CD4-positive, alpha-beta T cell treated with Interleukin-4 for 1 hour (primary cell): ENCODE measurements around the gene HM13.
"Not testable (repeated sequence)": the region's sequence is repeated elsewhere in the genome, so short reads cannot be mapped to it uniquely, and the experiment has no call there.

Source experiments
- DNase-seq, 2 donors: peaks; one replicate each; pipeline ENCODE4 v3.0.0-alpha.2; 2020 to 2022

HM13 gene

DNA sequence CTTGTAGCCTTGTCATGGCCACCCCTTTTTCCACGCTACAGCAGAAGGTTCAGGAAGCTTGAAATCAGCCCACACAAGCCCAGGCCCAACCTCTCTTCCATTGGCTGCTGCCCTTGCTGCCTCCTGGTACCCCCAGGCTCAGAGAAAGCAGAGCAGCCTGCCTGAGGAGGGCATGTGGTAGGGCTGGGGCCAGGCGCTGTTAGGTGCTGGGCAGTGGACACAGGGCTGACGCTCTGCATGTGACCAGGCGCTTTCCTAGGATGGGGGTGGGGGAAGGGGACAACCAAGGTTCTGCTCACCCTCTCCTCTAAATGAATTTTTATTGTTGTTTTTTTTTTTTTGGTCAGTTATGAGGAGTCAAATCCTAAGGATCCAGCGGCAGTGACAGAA lies 54.5 kb downstream of the HM13 start:
- DNase-seq = no peak

DNA sequence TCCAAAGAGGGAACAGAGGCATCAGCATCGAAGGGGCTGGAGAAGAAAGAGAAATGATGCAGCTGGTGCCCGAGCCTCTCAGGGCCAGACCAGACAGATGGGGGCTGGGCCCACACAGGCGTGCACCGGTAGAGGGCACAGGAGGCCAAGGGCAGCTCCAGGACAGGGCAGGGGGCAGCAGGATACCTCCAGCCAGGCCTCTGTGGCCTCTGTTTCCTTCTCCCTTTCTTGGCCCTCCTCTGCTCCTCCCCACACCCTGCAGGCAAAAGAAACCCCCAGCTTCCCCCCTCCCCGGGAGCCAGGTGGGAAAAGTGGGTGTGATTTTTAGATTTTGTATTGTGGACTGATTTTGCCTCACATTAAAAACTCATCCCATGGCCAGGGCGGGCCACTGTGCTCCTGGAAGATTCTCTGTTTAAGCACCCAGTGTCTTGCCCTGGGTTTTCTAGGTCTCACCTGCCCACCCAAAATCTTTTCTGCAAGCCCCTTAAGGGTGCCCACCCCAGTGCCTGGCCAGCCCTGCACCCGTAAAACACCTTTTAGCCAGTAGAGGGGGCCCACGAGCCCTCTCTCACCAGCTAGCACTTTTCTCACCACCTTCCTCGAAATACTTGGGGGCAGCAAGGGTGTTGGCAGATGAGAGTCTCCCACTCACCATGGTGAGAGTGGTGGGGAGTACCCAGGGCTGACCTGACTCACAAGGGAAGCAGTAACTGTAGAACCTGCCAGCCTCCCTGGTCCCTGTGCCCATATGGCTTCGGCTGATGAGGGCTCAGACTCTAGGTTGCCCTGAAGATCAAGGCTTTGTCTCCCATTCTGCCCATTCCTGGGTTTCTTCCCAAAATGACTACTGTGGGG lies 55.1 kb downstream of the HM13 start:
- DNase-seq = peak; percentile 66 to 71

DNA sequence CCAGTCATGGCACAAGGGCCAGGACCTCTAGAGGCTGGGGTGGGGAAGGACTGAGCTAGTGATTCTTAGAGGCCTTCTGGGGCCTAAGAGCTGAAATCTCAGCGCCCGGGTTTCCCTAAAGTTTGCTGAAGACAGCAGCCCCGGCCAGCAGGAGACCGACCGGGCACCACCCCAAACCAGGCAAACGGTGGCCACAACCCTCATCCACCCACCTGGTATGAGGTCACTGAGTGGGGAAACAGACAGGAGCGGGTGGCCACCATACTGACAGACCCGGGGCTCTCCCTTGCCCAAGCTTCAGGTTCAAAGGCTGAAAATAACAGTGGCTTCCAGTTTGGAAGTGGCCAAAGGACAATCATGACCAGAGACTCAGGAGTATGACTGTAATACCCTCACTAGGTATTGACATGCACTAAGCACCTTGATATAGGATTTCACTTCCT lies 55.8 kb downstream of the HM13 start:
- no peak for DNase-seq

DNA sequence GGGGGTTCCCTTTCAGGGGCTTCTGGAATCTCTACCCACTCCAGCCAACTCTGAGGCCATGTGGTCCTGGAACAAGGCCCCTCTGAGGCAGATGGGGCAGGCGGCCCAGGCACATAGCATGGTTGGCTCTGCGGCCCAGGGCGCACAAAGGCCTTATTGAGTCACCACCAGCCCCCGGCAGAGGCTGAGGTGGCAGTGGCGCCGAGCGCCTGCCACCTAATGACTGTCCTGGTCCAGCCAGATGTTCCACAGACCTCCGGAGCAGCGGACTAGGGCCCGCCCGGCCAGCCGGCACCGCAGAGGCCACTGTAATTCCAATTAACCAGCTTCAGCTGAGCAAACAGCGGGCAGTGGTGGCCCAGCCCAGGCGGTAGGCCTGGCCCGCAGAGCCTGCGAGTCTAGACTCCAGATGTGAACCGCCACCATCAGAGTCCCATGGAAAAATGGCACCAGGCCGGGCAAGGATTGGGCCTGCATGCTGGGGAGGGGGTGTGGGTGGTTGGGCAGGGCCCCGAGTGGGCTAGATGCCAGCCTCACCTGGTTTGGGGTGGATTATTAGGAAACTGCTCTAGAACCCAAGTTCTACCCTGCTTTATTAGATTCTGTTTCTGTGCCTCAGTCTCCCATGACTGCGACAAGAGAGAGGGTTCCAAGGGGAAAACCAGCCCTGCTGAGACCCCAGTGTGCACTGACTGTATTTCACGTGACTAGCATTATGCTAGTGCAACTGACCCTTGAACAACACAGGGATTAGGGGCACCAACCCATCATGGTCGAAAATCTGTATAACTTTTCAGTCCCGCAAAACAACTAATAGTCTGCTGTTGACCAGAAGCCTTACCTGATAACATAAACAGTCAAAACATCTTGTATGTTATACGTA lies 56.7 kb downstream of the HM13 start:
- no peak for DNase-seq

DNA sequence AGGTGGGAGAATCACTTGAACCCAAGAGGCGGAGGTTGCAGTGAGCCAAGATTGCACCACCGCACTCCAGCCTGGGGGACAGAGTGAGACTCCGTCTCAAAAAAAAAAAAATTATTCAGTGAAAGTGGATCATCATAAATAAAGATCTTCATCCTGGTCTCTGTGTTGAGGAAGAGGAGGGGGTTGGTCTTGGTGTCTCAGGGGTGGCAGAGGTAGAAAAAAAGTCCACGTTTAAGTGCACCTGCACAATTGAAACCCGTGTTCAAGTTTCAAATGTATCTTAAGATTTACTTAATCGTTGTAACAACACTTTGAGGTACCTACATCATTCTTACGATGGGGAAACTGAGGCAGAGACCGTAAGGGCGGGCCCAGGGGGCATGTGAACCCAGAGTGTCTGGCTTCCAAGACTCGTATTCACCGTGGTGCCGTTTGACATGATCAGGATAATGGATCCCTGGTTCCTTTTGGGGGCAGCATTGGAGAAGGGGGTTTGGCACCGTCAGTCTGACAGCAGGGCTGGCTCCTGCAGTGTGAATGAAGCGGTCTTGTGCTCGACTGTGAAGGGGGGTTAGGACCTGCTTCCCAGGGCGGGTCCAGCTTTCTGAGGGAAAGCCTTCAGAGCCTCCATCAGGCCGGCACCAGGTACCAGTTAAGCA lies 57.9 kb downstream of the HM13 start:
- no peak for DNase-seq

DNA sequence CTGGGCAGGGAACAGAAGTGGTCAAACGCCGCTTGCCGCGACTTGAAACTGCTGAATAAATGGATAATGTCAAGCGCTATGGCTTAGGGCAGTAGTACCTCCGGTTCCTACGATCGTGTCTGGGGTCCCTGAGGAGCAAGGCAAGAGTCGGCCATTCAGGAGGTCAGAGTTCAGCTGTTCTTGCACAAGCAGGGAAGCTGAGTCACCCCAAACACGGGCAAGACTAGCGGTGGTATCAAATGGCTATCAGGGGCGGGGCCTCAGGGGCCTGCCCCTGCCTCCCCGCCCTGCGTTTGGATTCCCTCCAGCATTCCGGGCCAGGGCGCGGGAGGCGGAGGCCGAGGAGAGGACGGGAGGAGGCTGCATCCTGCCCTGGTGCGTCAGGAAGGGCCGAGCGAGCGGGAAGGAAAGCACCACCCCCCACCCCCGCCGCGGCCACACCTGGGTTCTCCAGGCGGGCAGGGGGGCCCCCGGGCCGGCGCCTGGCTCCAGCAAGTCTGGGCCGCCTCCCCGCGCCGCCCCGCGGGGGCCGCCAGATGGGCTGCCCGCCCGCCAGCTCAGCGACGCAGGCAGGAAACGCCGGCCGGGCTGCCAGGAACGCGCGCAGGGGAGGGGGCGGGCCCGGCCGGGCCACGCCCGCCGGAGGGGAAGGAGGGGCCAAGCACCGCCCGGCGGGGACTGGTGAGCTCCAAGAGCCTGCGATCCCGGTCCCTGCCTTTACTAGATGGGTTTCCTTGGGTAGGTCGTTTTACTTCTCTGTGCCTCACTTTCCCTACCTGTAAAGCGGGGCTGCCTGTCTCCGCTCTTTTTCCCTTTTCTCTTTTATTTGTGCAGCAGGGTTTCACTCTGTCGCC lies 58.7 kb downstream of the HM13 start:
- peak; percentile 86 to 87 for DNase-seq

DNA sequence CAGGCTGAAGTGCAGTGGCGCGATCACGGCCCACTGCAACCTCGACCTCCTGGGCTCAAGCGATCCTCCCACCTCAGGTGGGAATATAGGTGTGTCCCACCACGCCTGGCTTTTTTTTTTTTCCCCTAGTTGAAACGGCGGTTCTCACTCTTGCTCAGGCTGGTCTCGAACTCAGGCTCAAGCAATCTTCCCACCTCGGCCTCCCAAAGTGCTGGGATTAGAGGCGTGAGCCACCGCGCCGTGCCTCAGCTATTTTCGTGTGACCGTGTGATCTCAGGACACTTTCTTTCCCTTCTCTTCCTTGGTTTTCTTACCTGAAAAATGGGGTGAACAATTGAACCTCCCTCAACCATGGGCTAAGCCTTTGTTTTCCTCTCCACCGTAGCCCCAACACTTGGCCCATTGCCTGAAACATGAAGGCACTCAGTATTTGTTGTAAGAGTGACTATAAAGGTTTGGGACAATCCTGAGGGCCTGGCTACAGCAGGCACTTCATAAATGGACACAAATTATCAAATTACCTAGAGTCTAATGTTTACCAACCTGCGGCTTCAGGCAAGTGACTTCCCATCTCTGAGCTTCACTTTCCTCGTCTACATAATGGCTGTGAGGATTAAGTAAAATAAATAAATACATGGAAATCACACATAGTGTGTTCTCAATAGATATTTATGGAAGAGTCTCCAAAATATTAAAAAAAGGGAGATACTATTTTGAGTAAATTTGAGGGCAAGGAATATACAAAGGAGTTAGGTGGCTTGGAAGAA lies 59.5 kb downstream of the HM13 start:
- DNase-seq = no peak

DNA sequence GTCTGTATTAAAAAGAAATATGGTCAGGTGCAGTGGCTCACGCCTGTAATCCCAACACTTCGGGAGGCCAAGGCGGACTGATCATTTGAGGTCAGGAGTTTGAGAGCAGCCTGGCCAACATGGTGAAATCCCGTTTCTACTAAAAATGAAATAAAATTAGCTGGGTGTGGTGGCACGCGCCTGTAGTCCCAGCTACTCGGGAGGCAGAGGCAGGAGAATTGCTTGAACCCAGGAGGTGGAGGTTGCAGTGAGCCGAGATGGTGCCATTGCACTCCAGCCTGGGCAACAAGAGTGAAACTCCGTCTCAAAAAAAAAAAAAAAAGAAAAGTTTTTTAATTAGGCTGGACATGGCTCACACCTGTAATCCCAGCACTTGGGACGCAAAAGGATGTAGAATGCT lies 60.7 kb downstream of the HM13 start:
- DNase-seq = not testable (repeated sequence)

DNA sequence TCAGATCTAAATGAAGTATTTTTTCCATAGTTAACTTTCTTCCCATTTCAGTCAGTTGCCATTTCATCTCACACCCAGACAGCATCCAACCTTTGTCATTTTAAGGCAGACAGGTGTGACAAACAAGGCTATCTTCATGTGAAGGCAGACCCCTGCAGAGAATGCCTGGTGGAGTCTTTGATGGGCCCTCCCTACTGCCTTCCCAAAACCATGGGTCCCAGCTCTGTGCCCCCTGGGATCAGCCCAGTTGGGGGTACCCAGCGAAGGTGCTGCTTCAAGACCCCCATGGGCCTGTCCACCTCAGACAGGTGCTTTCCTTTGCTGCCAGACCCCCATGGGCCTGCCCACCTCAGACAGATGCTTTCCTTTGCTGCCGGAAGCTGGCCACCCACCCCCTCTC lies 62.5 kb downstream of the HM13 start:
- no peak for DNase-seq

DNA sequence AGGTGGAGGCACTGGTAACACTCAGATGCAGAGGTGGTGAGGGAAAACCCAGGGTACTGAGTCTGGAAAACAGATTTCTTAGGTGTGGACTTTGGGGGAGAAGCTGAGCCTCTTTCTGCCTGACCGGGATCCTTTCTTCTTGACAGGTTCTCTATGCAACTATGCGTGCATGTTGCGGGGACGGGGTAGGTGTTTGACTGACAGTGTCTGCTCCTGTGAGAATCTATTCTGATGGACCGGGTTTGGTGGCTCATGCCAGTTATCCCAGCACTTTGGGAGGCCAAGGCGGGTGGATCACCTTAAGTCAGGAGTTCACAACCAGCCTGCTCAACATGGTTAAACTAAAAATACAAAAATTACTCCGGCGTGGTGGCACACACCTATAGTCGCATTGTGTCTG lies 63.0 kb downstream of the HM13 start:
- DNase-seq = no peak

DNA sequence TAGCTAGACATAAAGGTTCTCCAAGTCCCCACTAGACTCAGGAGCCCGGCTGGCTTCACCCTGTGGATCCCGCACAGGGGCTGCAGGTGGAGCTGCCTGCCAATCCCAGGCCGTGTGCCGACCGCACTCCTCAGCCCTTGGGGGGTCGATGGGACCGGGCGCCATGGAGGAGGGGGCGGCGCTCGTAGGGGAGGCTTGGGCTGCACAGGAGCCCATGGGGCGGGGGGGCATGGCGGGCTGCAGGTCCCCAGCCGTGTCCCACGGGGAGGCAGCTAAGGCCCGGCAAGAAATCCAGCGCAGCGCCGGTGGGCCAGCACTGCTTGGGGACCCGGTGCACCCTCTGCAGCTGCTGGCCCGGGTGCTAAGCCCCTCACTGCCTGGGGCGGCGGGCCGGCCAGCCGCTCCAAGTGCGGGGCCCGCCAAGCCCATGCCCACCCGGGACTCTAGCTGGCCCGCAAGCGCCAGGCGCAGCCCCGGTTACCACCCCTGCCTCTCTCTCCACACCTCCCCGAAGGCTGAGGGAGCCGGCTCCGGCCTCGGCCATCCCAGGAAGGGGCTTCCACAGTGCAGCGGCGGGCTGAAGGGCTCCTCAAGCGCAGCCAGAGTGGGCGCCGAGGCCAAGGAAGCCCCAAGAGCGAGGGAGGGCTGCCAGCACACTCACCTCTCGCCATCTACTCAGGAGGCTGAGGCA lies 64.4 kb downstream of the HM13 start:
- no peak for DNase-seq

DNA sequence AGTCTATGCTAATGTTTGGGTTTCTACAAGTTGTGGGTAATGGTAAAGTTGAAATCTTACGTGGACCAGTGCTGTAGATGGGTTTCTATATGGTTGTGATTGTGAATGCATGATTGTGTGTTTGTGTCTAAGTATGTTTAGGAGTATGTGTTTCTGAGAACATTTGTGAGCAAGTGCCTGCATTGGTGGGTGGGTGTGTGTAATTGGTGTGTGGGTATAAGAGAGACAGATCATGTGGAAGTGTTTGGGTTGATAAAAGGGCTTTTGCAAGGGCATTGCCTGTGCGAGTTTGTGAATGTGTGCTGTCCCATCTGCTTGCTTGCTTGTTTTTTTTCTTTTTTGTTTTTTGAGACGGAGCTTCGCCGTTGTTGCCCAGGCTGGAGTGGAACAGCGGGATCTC lies 65.0 kb downstream of the HM13 start:
- no peak for DNase-seq

DNA sequence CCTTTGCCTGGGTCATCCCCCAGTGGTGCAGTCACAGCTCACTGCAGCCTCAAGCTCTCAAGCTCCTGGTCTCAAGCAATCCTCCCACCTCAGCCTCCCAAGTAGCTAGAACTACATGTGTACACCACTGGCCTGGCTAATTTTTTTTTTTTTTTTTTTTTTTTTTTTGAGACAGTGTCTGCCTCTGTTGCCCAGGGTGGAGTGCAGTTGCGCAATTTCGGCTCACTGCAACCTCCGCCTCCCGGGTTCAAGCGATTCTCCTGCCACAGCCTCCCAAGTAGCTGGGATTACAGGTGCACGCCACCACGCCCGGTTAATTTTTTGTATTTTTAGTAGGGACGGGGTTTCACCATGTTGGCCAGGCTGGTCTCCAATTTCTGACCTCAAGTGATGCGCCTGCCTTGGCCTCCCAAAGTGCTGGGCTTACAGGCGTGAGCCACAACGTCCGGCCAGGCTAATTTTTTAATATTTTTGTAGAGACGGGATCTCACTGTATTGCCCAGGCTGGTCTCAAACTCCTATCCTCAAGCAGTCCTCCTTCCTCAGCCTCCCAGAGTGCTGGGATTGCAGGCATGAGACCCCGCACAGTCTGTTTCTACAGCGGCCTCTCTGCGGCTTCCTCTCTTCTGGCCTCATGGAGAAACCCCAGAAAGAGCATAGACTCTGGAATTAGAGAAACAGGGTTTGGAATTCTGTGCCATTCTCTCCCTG lies 65.9 kb downstream of the HM13 start:
- not testable (repeated sequence) for DNase-seq

DNA sequence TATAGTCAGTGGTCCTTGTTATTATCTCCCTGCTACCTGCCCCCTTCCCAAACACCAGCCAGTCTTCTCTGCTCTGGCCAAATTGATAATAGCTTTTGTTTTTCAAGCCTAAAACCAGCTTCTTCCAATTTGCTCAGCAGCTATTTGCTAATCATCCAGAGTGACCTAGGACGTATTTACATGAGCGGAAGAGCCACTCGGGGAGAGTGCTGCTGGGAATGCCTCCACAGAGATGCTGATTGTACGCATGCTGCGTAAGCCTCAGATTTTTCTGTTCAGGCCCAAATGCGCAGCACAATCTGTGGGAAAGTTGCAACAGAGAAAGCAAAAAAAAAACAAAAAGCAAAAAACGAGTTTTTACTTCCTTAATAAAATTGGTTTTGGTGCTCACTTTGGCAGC lies 66.5 kb downstream of the HM13 start:
- no peak for DNase-seq

DNA sequence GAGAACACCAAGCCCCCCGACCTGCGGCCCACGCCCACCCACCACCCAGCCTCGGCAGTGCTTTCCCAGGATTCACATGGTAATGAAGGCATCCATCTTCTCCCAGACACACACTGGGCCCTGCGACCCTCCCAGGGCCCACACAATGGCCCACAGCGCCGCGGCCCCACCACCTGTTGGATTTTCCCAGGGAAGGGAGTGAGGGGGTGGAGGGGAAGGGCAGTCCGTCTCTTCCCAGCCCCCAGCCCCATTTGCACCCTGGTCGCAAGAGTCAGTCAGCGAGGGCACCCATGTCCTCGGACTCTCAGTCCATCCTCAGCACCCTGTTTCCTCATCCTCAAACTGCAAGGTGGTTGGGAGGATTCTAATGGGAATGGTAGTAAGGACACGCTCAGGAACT lies 67.1 kb downstream of the HM13 start:
- DNase-seq = no peak

DNA sequence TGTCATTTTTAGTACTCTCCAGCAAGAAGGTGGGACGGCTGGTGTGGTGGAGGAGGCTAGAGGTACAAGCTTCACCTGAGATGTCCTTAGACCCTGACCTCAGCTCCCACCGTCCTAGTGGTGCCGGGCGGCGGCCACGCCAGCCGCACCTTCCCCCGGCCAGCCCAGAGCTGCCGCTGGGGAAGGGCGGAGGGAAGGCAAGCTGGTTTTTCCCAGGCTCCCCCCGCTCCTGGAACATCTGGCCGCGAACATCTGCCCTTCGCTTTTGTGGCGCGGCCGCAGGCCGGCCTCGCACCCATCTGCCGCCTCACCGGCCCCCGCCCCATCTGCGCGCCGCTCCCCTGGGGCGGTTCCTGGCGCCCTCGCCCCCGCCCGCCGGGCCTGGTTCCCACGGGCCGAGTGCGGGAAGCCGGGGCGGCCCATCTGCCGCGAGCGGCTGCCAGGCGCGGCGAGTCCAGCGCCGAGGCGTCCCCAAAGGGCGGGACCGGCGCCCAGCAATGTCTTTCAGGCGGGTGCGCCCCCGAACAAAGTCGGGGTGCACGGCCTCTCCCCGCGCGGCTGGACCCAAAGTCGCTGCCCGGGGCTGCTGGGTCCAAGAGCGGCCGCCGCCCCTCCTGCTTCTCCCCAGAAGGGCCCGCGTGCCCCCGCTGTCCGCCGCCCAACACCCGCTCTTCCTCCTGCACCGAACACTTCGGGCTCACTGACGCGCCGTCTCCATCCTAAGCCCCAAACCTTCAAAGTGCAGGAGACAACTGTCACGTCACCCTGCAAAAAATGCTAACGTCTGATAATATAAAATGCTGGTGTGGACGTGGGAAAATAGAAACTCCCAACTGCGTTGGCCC lies 73.5 kb downstream of the HM13 start:
- DNase-seq = no peak

DNA sequence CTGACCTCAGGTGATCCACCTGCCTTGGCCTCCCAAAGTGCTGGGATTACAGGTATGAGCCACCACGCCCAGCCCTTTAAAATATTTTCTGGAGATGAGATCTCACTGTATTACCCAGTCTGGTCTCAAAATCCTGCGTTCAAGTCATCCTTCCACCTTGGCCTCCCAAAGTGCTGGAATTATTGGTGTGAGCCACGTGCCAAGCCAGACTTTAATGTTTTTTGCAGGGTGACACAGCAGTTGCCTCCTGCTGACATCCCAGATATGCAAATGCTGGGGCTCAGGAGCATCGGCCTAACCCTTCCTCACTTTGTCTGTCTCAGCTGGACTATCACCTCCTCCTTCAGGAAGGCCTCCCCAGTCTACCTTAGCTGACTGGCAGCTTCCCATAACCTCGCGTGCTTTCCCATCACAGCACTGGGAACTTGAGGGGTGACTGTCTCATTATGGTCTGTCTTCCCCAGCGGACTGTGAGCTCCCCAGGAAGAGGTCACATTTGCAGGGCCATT lies 76.5 kb downstream of the HM13 start:
- no peak for DNase-seq

DNA sequence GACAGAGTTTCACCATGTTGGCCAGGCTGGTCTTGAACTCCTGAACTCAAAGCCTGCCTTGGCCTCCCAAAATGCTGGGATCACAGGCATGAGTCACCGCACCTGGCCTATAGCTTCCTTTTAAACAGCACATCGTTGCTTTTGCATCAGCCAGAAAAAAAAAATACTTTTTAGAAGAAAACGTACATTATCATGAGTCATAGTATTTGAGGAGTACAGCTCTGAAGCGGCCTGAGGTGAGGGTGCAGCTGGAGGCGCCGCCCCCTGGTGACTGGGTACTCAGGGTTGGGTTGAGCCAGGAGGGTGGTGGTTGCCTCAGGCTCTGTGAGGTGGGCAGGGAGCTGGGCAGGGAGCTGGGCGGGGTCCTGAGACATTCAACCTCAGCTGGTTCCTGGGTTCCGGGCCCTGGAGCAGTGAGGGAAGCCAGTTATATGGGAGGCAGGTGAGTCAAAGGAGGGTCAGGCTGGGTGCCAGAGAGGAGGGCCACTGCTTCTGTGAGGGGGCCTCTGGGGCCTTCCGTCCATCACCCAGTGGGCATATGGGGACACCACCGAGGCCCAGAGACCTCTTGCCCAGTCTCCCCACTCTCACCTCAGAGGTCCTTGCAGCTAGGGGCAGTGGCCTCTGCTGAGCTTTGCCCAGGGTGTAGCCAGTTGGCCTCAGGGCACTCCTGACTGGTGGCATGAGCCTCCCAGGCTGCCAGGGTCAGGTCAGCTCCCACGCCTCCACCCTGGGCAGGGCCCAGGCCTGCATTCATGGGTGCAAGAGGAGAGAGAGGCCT lies 79.2 kb downstream of the HM13 start:
- no peak for DNase-seq
